Measurements from ENCODE around the gene MKKS. TPM values are rescaled to one million over a fixed set of nuclear protein-coding genes. Genes with fewer than 3 reads are reported as not detected.

Gene MKKS
- total and polyA plus RNA-seq, 2 of the 13 experiments (the other 11 are each of a cell fraction or from before 2014, with no cell fraction given), result 26.7 to 34.5 TPM

DNA sequence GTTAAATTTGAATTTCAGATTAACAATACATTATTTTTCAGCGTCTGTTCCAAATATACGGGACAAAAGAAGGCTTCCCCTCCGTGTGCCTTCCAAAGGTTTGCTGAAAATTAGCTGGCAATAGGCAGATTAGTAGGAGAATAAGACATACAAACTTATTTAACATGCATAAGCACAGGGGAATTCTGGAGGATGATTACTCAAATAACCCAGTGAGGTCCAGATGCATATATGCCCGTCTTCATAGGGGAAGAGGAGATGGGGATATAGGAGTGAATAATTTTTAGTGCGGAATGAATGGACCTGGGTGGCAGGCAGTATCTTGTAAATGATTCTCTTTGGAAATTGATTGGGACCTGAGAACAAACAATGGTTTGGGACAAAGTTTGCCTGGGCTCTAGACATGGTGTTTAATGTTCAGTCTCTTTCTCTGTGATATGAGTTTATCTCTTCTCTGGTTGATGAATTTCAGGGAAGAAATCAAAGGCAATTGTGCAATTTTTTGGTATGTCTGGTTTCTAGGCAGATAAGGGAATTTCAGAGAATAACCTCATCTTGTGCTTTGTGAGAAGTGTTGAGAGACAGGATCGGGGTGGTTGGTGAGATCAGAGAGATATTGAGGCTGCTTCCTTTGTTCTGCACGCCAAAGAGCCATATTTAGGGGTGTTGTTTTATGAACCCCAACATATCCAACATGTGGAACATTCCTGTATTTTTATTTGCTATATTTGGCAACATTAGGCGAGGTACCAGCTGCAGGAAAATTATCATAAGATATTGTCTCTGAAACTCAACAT, 63.7 kb downstream of the MKKS start (continued):
- TF ChIP-seq, protein P1, sequence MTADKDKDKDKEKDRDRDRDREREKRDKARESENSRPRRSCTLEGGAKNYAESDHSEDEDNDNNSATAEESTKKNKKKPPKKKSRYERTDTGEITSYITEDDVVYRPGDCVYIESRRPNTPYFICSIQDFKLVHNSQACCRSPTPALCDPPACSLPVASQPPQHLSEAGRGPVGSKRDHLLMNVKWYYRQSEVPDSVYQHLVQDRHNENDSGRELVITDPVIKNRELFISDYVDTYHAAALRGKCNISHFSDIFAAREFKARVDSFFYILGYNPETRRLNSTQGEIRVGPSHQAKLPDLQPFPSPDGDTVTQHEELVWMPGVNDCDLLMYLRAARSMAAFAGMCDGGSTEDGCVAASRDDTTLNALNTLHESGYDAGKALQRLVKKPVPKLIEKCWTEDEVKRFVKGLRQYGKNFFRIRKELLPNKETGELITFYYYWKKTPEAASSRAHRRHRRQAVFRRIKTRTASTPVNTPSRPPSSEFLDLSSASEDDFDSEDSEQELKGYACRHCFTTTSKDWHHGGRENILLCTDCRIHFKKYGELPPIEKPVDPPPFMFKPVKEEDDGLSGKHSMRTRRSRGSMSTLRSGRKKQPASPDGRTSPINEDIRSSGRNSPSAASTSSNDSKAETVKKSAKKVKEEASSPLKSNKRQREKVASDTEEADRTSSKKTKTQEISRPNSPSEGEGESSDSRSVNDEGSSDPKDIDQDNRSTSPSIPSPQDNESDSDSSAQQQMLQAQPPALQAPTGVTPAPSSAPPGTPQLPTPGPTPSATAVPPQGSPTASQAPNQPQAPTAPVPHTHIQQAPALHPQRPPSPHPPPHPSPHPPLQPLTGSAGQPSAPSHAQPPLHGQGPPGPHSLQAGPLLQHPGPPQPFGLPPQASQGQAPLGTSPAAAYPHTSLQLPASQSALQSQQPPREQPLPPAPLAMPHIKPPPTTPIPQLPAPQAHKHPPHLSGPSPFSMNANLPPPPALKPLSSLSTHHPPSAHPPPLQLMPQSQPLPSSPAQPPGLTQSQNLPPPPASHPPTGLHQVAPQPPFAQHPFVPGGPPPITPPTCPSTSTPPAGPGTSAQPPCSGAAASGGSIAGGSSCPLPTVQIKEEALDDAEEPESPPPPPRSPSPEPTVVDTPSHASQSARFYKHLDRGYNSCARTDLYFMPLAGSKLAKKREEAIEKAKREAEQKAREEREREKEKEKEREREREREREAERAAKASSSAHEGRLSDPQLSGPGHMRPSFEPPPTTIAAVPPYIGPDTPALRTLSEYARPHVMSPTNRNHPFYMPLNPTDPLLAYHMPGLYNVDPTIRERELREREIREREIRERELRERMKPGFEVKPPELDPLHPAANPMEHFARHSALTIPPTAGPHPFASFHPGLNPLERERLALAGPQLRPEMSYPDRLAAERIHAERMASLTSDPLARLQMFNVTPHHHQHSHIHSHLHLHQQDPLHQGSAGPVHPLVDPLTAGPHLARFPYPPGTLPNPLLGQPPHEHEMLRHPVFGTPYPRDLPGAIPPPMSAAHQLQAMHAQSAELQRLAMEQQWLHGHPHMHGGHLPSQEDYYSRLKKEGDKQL (CRISPR knock-in tag; IDR thresholded peaks at IDR 0.05; ENCODE audit: low read depth), result peak; percentile 94
- no peak for TF ChIP-seq ZNF572 (CRISPR knock-in tag; IDR thresholded peaks at IDR 0.05)
- TF ChIP-seq, protein P2, sequence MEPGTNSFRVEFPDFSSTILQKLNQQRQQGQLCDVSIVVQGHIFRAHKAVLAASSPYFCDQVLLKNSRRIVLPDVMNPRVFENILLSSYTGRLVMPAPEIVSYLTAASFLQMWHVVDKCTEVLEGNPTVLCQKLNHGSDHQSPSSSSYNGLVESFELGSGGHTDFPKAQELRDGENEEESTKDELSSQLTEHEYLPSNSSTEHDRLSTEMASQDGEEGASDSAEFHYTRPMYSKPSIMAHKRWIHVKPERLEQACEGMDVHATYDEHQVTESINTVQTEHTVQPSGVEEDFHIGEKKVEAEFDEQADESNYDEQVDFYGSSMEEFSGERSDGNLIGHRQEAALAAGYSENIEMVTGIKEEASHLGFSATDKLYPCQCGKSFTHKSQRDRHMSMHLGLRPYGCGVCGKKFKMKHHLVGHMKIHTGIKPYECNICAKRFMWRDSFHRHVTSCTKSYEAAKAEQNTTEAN (CRISPR knock-in tag; conservative IDR thresholded peaks at IDR 0.05), result 0 out of 2 replicates have a peak, but pooled peaks have one; percentile 21
- TF ChIP-seq, protein P3, sequence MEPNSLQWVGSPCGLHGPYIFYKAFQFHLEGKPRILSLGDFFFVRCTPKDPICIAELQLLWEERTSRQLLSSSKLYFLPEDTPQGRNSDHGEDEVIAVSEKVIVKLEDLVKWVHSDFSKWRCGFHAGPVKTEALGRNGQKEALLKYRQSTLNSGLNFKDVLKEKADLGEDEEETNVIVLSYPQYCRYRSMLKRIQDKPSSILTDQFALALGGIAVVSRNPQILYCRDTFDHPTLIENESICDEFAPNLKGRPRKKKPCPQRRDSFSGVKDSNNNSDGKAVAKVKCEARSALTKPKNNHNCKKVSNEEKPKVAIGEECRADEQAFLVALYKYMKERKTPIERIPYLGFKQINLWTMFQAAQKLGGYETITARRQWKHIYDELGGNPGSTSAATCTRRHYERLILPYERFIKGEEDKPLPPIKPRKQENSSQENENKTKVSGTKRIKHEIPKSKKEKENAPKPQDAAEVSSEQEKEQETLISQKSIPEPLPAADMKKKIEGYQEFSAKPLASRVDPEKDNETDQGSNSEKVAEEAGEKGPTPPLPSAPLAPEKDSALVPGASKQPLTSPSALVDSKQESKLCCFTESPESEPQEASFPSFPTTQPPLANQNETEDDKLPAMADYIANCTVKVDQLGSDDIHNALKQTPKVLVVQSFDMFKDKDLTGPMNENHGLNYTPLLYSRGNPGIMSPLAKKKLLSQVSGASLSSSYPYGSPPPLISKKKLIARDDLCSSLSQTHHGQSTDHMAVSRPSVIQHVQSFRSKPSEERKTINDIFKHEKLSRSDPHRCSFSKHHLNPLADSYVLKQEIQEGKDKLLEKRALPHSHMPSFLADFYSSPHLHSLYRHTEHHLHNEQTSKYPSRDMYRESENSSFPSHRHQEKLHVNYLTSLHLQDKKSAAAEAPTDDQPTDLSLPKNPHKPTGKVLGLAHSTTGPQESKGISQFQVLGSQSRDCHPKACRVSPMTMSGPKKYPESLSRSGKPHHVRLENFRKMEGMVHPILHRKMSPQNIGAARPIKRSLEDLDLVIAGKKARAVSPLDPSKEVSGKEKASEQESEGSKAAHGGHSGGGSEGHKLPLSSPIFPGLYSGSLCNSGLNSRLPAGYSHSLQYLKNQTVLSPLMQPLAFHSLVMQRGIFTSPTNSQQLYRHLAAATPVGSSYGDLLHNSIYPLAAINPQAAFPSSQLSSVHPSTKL (CRISPR knock-in tag; IDR thresholded peaks at IDR 0.05), result peak; percentile 98
- TF ChIP-seq, protein P4, sequence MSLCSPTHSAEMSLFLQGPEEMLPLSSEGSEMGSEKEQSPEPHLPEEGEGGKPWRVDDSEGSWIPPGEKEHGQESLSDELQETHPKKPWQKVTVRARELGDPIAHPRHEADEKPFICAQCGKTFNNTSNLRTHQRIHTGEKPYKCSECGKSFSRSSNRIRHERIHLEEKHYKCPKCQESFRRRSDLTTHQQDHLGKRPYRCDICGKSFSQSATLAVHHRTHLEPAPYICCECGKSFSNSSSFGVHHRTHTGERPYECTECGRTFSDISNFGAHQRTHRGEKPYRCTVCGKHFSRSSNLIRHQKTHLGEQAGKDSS (CRISPR knock-in tag; IDR thresholded peaks at IDR 0.05; ENCODE audit: borderline replicate concordance, low read depth), result no peak
- peak; percentile 37; the same call in 1 of the 2 replicates for TF ChIP-seq ZNF264 (CRISPR knock-in tag; IDR thresholded peaks at IDR 0.05)
- TF ChIP-seq ZNF232 (CRISPR knock-in tag; IDR thresholded peaks at IDR 0.05; ENCODE audit: borderline replicate concordance), result peak; percentile 53; the same call in 1 of the 2 replicates
- peak; percentile 66; the same call in 1 of the 2 replicates for TF ChIP-seq TBX3 (IDR thresholded peaks at IDR 0.05; ENCODE audit: borderline replicate concordance)
- no peak for TF ChIP-seq ZNF567 (CRISPR knock-in tag; IDR thresholded peaks at IDR 0.05; ENCODE audit: borderline replicate concordance)
- TF ChIP-seq ZNF670 (CRISPR knock-in tag; IDR thresholded peaks at IDR 0.05; ENCODE audit: borderline replicate concordance), result 0 out of 2 replicates have a peak, but pooled peaks have one; percentile 19
- TF ChIP-seq HMG20A (CRISPR knock-in tag; IDR thresholded peaks at IDR 0.05; ENCODE audit: borderline replicate concordance), result peak; percentile 93; the same call in 1 of the 2 replicates
- peak; percentile 81; the same call in 1 of the 2 replicates for TF ChIP-seq NFKBIZ (CRISPR knock-in tag; IDR thresholded peaks at IDR 0.05)
- peak; percentile 75; the same call in 1 of the 2 replicates for TF ChIP-seq HNRNPUL1 (IDR thresholded peaks at IDR 0.05; ENCODE audit: low read depth, low read length)
- no peak for TF ChIP-seq ZNF180 (CRISPR knock-in tag; IDR thresholded peaks at IDR 0.05; ENCODE audit: borderline replicate concordance, low read depth)

Data from HepG2 (cell line).